ENCODE data around the gene USF2.

DNA sequence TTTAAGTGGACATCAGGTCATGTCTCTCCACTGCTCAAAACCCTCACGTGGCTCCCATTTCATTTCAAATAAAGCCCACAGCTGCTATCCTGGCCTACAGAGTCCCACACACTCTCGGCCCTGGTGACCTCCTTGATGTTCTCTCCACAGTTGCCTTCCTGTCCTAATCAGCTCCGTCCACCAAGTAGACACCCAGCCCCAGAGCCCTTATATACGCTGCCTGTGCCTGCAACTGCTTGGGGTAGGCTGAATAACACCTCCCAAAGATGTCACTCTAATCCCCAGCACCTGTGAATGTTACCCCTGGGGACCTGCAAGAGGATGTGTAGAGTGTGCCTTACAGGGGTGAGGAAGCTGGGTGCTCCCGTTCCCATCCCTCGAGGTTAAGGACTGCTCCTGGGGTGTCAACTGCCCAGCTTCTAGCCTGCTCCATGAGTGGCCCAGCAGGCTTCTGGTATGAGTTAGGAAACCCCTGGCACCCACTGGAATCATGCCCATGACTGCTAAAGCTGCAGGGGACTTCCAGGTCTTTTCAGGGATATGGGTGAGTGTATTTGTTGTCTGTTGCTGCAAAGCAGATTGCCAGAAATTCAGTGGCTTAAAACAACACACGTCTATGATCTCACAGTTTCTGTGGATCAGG, 46.3 kb upstream of the USF2 start:
- TF ChIP-seq, protein P1, sequence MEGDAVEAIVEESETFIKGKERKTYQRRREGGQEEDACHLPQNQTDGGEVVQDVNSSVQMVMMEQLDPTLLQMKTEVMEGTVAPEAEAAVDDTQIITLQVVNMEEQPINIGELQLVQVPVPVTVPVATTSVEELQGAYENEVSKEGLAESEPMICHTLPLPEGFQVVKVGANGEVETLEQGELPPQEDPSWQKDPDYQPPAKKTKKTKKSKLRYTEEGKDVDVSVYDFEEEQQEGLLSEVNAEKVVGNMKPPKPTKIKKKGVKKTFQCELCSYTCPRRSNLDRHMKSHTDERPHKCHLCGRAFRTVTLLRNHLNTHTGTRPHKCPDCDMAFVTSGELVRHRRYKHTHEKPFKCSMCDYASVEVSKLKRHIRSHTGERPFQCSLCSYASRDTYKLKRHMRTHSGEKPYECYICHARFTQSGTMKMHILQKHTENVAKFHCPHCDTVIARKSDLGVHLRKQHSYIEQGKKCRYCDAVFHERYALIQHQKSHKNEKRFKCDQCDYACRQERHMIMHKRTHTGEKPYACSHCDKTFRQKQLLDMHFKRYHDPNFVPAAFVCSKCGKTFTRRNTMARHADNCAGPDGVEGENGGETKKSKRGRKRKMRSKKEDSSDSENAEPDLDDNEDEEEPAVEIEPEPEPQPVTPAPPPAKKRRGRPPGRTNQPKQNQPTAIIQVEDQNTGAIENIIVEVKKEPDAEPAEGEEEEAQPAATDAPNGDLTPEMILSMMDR (tag by site-specific recombination; IDR thresholded peaks at IDR 0.05), result no peak
- TF ChIP-seq ZNF394 (tag by site-specific recombination; IDR thresholded peaks at IDR 0.05; ENCODE audit: borderline replicate concordance) (no peak), ZNF670 (tag by site-specific recombination; IDR thresholded peaks at IDR 0.05; ENCODE audit: low read depth) (no peak), ZNF133 (tag by site-specific recombination; IDR thresholded peaks at IDR 0.05) (no peak)
- TF ChIP-seq, protein P2, sequence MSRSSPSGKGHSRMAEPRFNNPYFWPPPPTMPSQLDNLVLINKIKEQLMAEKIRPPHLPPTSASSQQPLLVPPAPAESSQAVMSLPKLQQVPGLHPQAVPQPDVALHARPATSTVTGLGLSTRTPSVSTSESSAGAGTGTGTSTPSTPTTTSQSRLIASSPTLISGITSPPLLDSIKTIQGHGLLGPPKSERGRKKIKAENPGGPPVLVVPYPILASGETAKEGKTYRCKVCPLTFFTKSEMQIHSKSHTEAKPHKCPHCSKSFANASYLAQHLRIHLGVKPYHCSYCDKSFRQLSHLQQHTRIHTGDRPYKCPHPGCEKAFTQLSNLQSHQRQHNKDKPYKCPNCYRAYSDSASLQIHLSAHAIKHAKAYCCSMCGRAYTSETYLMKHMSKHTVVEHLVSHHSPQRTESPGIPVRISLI (tag by site-specific recombination; IDR thresholded peaks at IDR 0.05), result no peak
- TF ChIP-seq, protein P3, sequence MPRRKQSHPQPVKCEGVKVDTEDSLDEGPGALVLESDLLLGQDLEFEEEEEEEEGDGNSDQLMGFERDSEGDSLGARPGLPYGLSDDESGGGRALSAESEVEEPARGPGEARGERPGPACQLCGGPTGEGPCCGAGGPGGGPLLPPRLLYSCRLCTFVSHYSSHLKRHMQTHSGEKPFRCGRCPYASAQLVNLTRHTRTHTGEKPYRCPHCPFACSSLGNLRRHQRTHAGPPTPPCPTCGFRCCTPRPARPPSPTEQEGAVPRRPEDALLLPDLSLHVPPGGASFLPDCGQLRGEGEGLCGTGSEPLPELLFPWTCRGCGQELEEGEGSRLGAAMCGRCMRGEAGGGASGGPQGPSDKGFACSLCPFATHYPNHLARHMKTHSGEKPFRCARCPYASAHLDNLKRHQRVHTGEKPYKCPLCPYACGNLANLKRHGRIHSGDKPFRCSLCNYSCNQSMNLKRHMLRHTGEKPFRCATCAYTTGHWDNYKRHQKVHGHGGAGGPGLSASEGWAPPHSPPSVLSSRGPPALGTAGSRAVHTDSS (tag by site-specific recombination; IDR thresholded peaks at IDR 0.05), result no peak
- TF ChIP-seq, protein P4, sequence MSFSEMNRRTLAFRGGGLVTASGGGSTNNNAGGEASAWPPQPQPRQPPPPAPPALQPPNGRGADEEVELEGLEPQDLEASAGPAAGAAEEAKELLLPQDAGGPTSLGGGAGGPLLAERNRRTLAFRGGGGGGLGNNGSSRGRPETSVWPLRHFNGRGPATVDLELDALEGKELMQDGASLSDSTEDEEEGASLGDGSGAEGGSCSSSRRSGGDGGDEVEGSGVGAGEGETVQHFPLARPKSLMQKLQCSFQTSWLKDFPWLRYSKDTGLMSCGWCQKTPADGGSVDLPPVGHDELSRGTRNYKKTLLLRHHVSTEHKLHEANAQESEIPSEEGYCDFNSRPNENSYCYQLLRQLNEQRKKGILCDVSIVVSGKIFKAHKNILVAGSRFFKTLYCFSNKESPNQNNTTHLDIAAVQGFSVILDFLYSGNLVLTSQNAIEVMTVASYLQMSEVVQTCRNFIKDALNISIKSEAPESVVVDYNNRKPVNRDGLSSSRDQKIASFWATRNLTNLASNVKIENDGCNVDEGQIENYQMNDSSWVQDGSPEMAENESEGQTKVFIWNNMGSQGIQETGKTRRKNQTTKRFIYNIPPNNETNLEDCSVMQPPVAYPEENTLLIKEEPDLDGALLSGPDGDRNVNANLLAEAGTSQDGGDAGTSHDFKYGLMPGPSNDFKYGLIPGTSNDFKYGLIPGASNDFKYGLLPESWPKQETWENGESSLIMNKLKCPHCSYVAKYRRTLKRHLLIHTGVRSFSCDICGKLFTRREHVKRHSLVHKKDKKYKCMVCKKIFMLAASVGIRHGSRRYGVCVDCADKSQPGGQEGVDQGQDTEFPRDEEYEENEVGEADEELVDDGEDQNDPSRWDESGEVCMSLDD (tag by site-specific recombination; IDR thresholded peaks at IDR 0.05), result no peak

All from HEK293 (cell line).